NT2/D1 (cell line): ENCODE measurements around the gene CDR2.

Experiments used
- SUZ12 ChIP-seq: IDR thresholded peaks from 2 replicates; pipeline ENCODE4 v1.6.1; 2011; ENCODE audit not compliant: insufficient read length, insufficient read depth; ENCODE audit errors: extremely low read depth
- YY1 ChIP-seq: IDR thresholded peaks from 2 replicates; pipeline ENCODE4 v1.6.1; 2011; ENCODE audit not compliant: insufficient read length, insufficient read depth
- ZNF274 ChIP-seq: IDR thresholded peaks from 2 replicates; pipeline ENCODE4 v1.6.1; 2011; ENCODE audit warnings: mild to moderate bottlenecking, low read depth, low read length

- TF ChIP-seq SUZ12 (no peak), YY1 (no peak), ZNF274 (no peak)
These were observed 13.3 kb downstream of the CDR2 start for GRCh38 chr16:22360963-22361659.
